Stimulated activated CD8-positive, alpha-beta memory T cell treated with anti-CD3 and anti-CD28 coated beads, Interleukin-4, amount 100 ng/mL, for 4 hours (primary cell): ENCODE measurements around the gene PNPLA1.

Experiments
- DNase-seq, 2 donors: peaks; one replicate each; pipeline ENCODE4 v3.0.0-alpha.2; 2020; ENCODE audit warnings: low read depth in 2 of 2, low spot score in 1 of 2

The PNPLA1 gene

DNA sequence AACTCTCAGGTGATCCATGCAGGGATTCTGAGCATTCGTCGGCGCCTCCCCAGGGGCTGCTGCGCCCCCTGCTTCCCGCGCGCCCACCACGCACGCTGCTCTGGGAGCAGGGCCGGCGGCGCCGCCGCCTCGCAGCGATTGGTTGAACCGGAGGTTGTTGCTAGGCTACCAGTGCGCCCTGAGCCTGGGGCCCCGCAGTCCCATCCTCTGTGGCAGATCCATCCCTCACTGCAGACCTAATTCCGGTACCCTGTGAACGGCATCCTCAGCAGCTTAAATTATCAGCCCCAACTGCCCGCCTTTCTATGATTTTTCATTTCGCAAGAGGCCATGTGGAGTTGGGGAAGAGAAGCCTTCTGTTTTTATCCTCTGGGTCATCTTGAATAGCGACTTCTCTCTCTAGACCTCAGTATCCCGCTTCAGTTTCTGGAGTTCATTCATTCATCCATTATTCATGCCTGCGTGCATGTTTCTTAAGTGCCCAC, 15.4 kb downstream of the PNPLA1 start:
- no peak for DNase-seq

DNA sequence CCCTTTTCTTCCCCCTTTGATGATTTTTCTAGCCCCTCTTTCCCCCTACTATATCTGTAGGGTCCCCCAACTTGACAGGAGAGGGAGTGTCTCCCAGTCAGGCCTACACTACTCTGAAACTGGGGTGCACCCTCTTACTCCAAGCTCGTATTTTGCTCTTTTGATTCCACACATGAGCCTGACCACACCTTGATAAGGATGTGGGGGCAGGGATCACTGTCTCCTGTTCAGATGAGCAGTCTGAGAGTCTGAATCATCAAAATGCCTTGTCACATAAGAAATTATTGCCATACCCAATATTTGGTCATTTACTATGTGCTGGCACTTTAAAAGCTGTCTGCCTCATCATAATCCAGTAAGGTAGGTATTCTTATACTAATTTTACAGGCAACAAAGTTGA, 15.9 kb downstream of the PNPLA1 start:
- DNase-seq = no peak

DNA sequence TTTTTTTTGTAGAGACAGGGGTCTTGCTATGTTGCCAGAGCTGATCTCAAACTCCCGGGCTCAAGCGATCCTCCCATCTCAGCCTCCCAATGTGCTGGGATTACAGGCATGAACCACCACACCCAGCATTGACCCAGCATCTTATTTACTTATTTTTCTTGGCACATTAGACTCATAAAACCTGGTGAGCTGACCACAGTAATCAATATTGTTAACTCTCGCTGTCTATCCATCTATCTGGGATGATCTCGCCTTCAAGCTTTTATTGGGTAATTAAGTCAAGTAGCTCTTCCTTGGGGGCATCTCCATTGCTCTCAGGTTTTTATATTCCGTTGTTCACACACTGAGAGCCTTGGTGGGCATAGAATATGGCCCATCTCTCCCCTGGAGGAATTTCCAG, 17.0 kb downstream of the PNPLA1 start:
- DNase-seq = no peak

DNA sequence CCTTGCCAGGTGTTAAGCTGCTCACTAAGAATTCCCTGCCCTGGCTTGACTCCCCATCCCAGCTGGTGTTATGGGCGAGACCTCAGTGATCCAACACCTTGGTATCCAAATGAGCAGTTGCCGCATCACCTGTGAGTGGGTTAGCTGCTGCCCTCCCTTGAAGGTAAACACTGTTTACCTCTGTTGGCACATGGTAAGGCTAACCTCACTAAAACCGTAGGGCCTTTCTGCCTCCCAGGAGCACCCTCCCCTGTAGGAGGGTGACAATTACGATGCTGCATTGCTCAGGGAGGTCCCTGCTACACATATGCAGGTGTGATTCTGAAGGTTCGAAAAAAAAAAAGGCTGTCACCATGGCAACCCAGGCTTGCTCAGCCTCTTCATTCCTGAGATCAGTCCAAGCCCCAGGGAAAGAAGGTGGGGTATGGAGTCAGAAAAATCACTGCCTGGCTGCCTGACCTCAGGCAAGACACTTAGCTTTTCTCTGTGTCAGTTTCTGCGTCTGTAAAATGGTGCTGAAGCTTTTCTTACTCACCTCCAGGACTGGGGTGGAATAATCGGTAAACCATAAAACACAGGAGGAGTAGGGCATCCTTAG, 19.5 kb downstream of the PNPLA1 start:
- no peak for DNase-seq

DNA sequence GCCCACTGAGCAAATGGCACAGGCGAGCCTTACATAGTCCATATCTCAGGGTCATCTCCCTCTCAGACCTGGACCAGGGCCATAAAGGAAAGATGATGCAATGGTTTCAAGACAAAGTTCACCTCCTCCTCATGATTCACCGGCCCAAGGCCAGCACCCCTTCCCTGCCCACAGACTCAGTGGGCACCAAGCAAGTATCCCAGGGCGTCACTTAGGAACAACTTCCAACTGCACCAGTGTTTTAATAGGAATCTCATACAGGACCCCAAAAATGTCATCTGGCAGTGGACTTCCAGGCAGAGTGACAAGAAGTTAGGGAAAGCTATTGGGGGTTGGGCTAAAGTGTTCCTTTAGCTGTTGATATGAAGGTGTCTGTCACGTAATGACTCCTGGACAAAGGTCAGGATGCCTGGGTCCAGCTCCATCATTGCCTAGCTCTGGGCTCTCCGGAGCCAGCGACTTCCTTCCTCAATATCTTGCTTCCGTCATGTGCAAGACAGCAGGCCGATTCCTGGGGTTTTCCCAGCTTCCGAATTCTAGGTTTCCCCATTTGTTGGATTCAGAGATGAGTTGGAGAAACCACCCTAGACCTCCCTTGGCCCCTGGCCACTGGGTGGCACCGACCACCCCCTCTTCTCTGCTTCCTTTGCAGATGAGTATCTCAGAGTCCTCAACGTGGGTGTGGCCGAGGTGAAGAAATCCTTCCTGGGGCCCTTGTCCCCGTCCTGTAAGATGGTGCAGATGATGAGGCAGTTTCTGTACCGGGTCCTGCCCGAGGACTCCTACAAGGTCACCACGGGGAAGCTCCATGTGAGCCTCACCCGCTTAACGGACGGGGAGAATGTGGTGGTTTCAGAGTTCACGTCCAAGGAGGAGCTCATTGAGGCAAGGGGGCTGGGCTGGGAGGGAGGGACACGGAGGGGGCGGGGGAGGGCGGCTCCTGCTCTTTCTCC, 21.1 kb downstream of the PNPLA1 start:
- no peak for DNase-seq

DNA sequence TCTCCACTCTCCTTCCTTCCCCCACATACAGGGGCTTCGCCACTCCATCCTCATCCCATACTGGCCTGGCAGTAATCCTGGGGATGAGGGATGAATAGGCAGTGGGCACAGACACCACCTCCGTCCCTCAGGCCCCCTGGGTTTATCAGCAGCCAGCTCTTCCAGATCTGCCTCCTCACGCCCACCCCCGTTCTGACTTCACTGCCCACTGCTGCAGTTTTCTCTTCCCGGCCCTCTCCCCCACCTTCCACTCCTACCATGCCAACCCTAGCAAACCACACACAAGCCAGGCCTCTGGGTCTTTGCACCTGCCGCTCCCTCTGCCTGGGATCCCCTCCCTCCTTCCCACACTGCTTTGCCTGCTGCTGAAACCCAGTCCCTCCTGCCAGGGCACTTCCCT, 22.3 kb downstream of the PNPLA1 start:
- DNase-seq = no peak

DNA sequence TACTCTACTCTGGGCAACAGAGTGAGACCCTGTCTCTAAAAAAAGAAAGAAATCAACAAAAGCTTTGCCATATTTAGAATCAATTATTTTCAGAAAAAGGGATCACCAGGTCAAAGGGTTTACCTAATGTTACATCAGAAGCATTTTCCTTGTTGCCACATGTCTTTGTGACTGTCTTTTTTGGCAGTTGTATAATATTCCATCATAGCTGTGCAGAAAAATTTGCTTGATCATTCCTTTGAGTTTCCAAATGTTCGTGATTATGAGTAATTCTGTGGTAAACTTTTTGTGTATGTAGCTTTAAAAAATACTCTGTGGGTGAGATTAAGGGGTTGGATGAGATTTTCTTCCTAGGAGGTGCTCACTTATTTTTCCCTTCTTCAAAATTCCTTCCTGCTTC, 26.4 kb downstream of the PNPLA1 start:
- DNase-seq = no peak

DNA sequence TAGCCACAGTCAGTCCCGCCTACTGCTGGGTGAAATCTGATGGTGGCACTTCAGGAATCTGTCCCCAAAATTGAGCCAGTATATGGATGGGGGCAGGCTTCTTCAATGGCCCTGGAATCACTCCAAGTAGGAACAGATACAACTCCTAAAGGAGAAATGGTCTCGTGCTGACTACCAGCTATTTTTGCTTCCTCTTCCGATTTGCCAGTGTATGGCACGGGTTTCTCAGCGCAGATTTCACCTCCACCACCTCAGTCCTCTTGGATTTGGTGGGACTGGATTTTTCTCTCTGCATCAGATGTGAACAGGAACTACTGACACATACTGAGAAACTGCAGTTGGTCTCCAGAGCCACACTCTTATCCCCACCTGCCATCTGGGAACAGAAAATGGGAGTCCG, 27.2 kb downstream of the PNPLA1 start:
- no peak for DNase-seq

DNA sequence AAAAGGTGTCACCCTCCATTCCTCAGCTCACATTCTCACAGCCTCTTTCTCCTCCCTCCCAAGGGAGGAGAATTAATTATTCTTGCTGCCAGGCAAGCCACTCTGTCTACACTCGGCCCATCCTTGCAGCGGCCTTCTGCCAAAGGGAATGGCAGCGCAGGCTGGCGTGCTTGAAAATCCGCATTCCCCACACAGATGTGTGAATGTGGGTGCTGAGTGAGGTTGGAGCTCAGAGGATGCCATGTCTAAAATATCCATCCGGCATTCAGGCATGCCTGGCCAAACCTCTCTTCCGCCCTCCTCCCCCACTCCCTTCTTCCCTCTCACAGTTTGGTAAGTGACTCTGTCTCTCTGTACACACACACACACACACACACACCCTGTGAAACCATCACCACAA, 27.7 kb downstream of the PNPLA1 start:
- DNase-seq = no peak

DNA sequence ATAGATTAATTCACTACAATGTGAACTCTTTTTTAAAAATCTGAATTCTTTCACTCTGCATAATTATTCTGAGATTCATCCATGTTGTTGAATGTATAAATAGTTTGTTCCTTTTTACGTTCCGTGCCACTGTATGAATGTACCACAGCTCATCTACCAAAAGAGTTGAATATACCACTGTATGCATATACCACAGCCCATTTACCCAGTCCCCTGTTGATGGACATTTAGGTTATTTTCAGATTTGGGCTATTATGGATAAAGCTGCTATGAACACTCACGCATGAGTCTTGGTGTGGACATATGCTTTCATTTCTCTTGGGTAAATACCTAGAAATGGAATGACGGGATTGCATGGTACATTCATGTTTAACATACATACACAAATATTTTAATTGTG, 28.2 kb downstream of the PNPLA1 start:
- DNase-seq = no peak

DNA sequence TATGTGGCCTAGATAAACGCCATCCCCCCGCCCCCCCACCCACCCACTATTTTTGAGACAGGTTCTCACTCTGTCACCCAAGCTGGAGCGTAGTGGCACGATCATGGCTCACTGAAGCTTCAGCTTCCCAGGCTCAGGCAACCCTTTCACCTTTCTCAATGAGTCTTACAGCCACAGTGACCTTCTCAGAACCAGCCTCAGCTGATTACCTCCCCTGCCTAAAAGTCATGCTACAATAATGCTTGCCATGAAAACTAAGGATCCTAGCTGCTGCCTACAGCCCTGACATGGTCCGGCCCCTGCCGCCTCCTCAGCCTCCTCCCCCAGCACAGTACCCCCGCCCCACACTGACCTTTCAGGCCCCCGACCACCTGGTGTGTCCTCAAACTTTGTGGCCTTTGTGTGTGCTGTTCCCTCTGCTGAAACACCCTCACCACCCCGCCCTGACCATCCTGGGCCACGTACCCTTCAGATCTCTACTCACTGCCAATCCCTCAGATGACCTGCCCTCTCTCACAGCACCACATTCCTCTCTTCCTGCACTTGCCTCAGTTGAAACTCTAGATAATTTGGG, 31.3 kb downstream of the PNPLA1 start:
- no peak for DNase-seq

DNA sequence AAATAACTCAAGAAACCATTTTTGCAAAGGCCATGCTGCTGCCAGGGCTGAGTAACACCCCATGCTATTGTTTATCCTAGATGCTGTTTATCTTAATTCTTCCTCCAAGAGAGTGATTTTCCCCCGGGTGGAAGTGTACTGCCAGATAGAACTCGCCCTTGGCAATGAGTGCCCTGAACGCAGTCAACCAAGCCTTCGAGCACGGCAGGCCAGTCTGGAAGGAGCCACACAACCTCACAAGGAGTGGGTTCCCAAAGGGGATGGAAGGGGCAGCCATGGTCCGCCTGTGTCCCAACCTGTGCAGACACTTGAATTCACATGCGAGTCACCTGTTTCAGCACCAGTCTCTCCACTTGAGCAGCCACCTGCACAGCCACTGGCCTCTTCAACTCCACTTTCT, 31.9 kb downstream of the PNPLA1 start:
- DNase-seq = no peak

DNA sequence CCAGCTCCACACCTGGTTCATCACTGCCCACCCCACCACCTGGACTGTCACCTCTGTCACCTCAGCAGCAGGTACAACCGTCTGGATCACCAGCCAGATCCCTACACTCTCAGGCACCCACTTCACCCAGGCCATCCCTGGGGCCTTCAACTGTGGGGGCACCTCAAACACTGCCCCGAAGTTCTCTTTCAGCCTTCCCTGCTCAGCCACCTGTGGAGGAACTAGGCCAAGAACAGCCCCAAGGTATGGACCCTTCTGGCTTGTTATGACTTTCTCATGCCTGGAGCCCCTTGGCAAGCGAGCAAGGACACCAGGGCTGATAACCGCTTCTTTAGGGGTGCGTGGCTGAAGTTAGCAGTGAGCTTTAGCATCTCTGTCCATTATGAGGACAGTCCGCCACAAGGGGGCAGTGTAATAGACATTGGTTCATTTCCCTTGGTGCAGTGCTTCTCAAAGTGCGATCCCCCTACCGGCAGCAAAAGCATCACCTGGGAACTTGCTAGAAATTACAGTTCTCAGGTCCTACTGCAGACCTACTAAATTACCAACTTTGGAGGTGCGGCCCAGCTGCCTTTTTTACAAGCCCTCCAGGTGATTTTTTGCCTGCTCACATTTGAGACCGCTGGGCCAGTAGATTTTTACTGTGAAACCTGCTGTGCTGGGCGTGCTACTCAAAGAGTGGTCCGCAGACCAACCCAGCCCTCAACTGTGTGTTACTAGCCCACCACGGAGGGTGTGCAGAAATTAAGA, 32.5 kb downstream of the PNPLA1 start:
- peak; percentile 77 to 98 for DNase-seq

DNA sequence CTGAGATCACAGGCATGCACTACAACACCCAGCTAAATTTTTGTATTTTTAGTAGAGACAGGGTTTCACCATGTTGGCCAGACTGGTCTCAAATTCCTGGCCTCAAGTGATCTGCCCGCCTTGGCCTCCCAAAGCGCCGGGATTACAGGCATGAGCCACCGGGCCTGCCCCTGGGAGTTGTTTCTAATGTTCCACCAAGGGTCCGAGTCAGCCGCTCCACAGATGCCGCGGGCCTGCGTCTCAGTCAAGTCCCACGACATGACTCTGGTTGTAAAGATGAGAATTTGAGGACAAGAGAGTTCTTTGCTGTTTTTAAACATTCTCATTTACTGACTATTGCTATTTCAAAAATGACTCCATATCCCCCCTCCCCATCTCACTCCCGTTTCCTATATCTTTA, 36.0 kb downstream of the PNPLA1 start:
- DNase-seq = no peak

DNA sequence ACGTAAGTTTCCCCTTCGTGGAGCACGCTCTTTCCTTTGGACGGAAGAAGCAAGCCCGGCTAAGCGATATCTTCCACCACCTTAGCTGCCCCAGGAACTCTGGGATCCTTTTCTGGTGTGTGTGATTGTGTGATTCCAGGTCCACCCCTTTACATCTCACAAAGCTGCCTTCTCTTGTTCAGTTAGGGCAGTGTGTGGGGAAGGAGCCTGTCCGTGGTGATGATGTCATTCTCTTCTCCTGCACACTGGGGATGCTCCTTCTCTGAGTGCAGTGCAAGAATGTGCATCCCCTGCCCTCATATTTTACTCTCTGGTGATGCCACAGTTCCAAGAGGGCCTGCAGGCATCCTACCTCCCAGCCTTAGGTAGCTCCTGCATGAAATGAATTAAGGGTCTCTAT, 36.5 kb downstream of the PNPLA1 start:
- DNase-seq = no peak

DNA sequence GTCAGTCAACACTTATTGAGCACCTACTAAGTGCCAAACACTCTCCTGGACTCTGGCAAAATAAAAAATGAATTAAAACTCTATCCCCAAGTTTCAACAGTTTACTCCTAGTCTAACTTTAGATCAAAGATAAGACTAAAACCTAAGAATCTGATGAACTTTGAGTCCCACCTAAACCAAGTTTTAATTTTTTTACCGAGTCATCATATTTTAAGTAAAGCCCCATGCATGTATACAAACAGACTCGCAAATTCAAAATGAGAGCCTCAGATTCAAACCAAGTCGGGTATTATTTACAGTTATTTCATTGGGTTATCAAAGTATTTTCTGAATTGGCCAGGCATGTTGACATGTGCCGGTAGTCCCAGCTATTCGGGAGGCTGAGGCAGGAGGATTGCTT, 38.7 kb downstream of the PNPLA1 start:
- no peak for DNase-seq

DNA sequence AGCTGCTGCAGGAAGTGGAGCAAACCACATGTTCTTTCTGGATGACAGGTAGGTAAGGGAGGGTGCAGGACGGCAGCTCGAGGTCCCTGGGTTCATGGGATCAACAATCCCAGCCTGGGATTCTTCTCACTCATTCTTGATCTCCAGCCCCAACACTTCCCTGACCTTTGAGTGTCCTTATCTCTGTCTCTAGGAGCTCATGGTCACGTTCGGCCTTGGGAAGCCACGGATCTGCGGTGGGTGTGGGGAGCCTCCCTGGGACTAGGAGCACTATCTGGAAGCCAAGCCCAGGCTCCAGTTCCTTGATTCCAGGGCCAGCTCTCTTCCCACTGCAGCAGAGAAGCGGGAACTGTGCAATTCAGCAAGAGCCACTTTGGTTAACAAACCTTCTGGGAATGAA, 39.3 kb downstream of the PNPLA1 start:
- DNase-seq = no peak

DNA sequence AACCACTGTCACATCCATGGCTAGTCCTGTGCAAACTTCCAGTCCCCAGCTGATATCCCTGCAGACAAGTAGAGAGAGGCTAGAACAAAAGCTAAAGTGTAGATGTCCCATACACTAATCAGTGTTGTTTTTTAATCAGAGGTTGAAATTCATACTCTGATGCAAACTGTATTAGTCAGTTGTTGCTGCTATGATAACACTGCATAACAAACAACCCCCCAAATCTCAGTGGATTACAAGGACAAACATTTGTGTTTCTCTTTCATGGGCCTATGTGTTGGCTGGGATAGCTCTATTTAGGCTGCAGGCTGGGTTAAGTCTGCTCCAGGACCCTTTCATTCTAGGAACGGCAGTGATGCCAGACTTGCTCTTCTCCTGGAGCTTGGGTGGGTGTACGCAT, 40.0 kb downstream of the PNPLA1 start:
- DNase-seq = no peak

DNA sequence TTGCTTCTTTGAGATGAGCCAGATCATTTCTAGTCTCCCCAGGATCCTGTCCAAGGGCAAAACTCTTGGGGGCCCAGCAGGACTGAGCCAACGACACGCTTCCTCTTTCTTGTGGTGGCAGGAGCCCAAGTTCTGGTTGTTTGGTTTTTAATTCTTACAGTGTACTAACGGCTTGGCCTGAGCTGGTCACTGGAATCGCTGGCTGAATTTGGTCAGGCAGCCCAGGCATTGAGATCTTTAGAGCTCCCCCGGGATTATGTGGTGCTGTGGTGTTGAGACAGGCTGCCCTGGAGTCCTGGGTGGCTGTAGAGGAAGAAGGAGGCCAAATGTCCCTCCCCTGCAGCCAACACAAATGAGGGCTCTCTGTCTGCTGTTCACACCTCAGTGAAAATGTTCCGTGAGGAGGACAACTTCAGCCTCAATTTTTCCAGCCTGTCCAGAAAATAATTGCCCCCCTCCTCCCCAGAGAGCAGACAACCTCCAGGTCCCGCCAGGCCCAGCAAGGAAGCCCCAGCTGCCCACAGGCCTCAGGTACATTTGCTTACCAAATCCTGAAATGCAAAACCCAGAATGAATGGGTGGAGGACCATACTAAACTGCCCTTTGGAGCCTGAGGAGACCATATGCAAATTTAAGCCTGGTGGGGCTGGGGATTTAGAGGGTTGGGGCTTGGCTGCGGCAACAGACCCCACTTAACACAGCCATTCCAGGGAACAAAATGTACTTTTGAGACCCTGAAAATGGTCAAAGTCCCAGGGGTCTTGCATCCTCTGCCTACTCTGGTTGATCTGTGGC, 43.2 kb downstream of the PNPLA1 start:
- no peak for DNase-seq

DNA sequence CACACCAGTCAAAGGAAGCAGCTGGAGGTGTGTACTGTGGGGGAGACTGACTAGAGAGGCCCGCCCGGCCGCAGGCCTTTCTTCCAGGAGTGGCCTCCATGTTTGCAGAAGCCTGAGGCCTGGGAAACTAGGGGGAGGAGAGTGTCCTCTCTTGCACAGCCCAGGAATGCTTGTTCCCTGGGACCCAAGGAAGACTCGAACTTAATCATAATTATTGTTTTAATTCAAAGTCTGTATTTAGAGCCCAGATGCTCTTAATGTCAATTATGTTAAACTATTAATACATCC, 43.7 kb downstream of the PNPLA1 start:
- no peak for DNase-seq
